SK-N-SH treated with all-trans-retinoic acid at 6 μM for 48 hours (cell line): Measurements from ENCODE around the gene DNASE1L2.

Experiments used
- ARNTL ChIP-seq: fragments of 450-650 bp; formaldehyde crosslinking; IDR thresholded peaks from 2 replicates; pipeline ENCODE4 v1.5.0; 2020; ENCODE audit warnings: low read depth, mild to moderate bottlenecking, moderate library complexity, borderline replicate concordance
- BACH2 ChIP-seq: fragments of 250-450 bp; sonication (Bioruptor Pico); IDR thresholded peaks from 2 replicates; pipeline ENCODE4 v1.9.0; 2021; ENCODE audit warnings: mild to moderate bottlenecking, borderline replicate concordance
- CSDC2 ChIP-seq: fragments of 250-450 bp; sonication (Bioruptor Pico); IDR thresholded peaks from 2 replicates; pipeline ENCODE4 v1.5.0; 2020; ENCODE audit warnings: mild to moderate bottlenecking, moderate library complexity
- GLIS3 ChIP-seq: fragments of 250-450 bp; sonication (Bioruptor Pico); IDR thresholded peaks from 2 replicates; pipeline ENCODE4 v1.5.0; 2020; ENCODE audit warnings: mild to moderate bottlenecking, moderate library complexity
- OSR1 ChIP-seq: fragments of 250-450 bp; sonication (Bioruptor Pico); IDR thresholded peaks from 2 replicates; pipeline ENCODE4 v1.8.0; 2022; ENCODE audit warnings: moderate library complexity, mild to moderate bottlenecking, inconsistent platforms
- PPARA ChIP-seq: fragments of 250-450 bp; sonication (Bioruptor Pico); IDR thresholded peaks from 2 replicates; pipeline ENCODE4 v1.5.0; 2020; ENCODE audit warnings: mild to moderate bottlenecking, borderline replicate concordance
- RARB ChIP-seq: fragments of 250-450 bp; sonication (Bioruptor Pico); IDR thresholded peaks from 2 replicates; pipeline ENCODE4 v1.8.0; 2021; ENCODE audit warnings: mild to moderate bottlenecking, moderate library complexity
- ZFP3 ChIP-seq: fragments of 250-450 bp; sonication (Bioruptor Pico); IDR thresholded peaks from 2 replicates; pipeline ENCODE4 v1.5.0; 2020; ENCODE audit warnings: mild to moderate bottlenecking, moderate library complexity
- ZFP30 ChIP-seq: fragments of 450-650 bp; formaldehyde crosslinking; IDR thresholded peaks from 2 replicates; pipeline ENCODE4 v1.5.0; 2022; ENCODE audit warnings: mild to moderate bottlenecking, moderate library complexity
- ZNF565 ChIP-seq: fragments of 450-650 bp; formaldehyde crosslinking; conservative IDR thresholded peaks from 2 replicates; pipeline ENCODE4 v1.5.0; 2020; ENCODE audit warnings: low read depth, mild to moderate bottlenecking, moderate library complexity
- ZNF8 ChIP-seq: fragments of 450-650 bp; formaldehyde crosslinking; IDR thresholded peaks from 2 replicates; pipeline ENCODE4 v1.5.0; 2020; ENCODE audit warnings: mild to moderate bottlenecking, moderate library complexity
- TF ChIP-seq, protein P1 (sequence below): fragments of 250-450 bp; sonication (Bioruptor Pico); IDR thresholded peaks from 2 replicates; pipeline ENCODE4 v1.5.1; 2021; ENCODE audit warnings: mild to moderate bottlenecking, moderate library complexity
- TF ChIP-seq, protein P2 (sequence below): fragments of 250-450 bp; sonication (Bioruptor Pico); IDR thresholded peaks from 2 replicates; pipeline ENCODE4 v1.5.1; 2020; ENCODE audit warnings: low read depth, mild to moderate bottlenecking, moderate library complexity
- TF ChIP-seq, protein P3 (sequence below): fragments of 250-450 bp; sonication (Bioruptor Pico); IDR thresholded peaks from 2 replicates; pipeline ENCODE4 v1.5.0; 2020; ENCODE audit warnings: mild to moderate bottlenecking, moderate library complexity

DNA sequence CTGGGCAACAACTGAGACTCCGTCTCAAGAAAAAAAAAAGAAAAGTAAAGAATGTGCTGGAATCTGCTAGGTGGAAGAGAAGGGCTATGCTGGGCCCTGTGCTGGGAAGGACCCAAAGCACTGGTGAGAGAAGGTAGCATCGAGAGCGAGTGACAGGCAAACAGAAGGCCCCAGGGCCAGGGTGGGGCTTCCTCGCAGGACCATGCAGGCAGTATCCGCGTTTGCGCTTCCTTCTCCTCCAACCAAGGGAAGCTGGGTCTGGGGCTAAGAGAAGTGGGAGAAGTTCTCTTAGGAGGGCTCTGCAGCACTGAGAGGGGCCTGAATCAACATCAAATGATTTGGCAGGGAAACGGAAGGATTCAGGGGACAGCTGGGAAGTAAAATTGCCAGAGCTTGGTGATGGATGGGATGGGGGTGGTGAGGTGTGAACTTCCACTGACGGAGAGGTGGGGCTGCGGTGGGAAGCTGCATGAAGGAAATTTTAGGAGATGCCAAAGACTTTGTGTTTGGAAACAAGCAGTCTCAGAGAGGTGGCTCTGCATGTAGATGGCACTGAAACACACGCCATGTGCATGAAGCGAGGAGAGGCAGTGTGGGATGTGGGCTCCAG is 20.4 kb downstream of the DNASE1L2 start:
- no peak for TF ChIP-seq GLIS3 (CRISPR knock-in tag)
- no peak for TF ChIP-seq ZNF565 (CRISPR knock-in tag)
- no peak for TF ChIP-seq ARNTL (CRISPR knock-in tag)
- TF ChIP-seq RARB (CRISPR knock-in tag) = no peak
- TF ChIP-seq ZFP3 = no peak
- no peak for TF ChIP-seq BACH2
- TF ChIP-seq OSR1 = no peak
- TF ChIP-seq, protein P1, sequence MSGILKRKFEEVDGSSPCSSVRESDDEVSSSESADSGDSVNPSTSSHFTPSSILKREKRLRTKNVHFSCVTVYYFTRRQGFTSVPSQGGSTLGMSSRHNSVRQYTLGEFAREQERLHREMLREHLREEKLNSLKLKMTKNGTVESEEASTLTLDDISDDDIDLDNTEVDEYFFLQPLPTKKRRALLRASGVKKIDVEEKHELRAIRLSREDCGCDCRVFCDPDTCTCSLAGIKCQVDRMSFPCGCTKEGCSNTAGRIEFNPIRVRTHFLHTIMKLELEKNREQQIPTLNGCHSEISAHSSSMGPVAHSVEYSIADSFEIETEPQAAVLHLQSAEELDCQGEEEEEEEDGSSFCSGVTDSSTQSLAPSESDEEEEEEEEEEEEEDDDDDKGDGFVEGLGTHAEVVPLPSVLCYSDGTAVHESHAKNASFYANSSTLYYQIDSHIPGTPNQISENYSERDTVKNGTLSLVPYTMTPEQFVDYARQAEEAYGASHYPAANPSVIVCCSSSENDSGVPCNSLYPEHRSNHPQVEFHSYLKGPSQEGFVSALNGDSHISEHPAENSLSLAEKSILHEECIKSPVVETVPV = no peak
- TF ChIP-seq, protein P2, sequence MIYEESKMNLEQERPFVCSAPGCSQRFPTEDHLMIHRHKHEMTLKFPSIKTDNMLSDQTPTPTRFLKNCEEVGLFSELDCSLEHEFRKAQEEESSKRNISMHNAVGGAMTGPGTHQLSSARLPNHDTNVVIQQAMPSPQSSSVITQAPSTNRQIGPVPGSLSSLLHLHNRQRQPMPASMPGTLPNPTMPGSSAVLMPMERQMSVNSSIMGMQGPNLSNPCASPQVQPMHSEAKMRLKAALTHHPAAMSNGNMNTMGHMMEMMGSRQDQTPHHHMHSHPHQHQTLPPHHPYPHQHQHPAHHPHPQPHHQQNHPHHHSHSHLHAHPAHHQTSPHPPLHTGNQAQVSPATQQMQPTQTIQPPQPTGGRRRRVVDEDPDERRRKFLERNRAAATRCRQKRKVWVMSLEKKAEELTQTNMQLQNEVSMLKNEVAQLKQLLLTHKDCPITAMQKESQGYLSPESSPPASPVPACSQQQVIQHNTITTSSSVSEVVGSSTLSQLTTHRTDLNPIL (CRISPR knock-in tag) = no peak
- no peak for TF ChIP-seq ZNF8 (CRISPR knock-in tag)
- no peak for TF ChIP-seq CSDC2
- TF ChIP-seq, protein P3, sequence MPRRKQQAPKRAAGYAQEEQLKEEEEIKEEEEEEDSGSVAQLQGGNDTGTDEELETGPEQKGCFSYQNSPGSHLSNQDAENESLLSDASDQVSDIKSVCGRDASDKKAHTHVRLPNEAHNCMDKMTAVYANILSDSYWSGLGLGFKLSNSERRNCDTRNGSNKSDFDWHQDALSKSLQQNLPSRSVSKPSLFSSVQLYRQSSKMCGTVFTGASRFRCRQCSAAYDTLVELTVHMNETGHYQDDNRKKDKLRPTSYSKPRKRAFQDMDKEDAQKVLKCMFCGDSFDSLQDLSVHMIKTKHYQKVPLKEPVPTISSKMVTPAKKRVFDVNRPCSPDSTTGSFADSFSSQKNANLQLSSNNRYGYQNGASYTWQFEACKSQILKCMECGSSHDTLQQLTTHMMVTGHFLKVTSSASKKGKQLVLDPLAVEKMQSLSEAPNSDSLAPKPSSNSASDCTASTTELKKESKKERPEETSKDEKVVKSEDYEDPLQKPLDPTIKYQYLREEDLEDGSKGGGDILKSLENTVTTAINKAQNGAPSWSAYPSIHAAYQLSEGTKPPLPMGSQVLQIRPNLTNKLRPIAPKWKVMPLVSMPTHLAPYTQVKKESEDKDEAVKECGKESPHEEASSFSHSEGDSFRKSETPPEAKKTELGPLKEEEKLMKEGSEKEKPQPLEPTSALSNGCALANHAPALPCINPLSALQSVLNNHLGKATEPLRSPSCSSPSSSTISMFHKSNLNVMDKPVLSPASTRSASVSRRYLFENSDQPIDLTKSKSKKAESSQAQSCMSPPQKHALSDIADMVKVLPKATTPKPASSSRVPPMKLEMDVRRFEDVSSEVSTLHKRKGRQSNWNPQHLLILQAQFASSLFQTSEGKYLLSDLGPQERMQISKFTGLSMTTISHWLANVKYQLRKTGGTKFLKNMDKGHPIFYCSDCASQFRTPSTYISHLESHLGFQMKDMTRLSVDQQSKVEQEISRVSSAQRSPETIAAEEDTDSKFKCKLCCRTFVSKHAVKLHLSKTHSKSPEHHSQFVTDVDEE (CRISPR knock-in tag) = no peak
- TF ChIP-seq PPARA = no peak
- TF ChIP-seq ZFP30 = no peak
